IPS-18c (cell line): ENCODE results near the gene TSR3.

Experiments used
- H3K4me3 ChIP-seq: 2 replicates; pipeline ENCODE4 v1.7.0; 2013; ENCODE audit warnings: low read depth, mild to moderate bottlenecking, low read length, moderate library complexity; ENCODE audit not compliant: insufficient read depth
- H3K9me3 ChIP-seq: one replicate; pipeline ENCODE4 v1.6.1; 2013; ENCODE audit warnings: mild to moderate bottlenecking, low read length, moderate library complexity; ENCODE audit not compliant: control insufficient read depth, insufficient read depth

TSR3 gene

GRCh38 chr16:1351582-1352362, at the start of gene TSR3, which contains the start of gene GNPTG:
Gene TSR3 (minus strand): TSS chr16:1351878. CDS start chr16:1351804, 74 bp downstream.
Gene GNPTG (plus strand): TSS chr16:1351931. CDS start chr16:1351966, 35 bp downstream.
- Histone ChIP-seq H3K4me3 (peak within 1 kb of the TSS; percentile 95), H3K9me3 (no peaks in the 10 kb centered on the region)

- no peaks in the 10 kb centered on the region for H3K9me3 ChIP-seq
- H3K4me3 ChIP-seq = no peak overlapping the region
Measured at GRCh38 chr16:1401061-1401757, 49.5 kb upstream of the TSR3 start.

GRCh38 chr16:1398826-1399581, 47.3 kb upstream of the TSR3 start:
- Histone ChIP-seq H3K9me3 (no peaks in the 10 kb centered on the region), H3K4me3 (no peak overlapping the region)

DNA sequence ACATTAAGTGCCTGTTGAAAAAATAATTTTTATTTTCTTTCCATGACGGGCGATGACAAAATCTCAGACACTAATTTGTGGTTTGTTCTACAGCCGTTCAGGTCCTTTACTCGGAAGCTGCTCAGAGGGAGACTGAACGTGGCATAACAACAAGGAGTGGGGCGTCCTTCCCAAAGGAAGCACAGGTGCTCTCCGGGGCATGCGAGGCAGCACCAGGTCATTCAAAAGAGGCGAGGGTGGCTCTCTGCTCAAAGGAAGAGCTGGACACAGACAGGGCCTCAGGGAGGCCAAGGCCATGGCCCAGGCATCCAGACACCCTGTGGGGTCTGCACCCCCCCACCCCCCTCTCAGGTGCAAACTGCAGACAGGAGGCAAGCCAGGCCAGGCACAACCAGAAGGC, 46.7 kb upstream of the TSR3 start:
- Histone ChIP-seq H3K4me3 (no peak overlapping the region), H3K9me3 (no peaks in the 10 kb centered on the region)

- no peaks in the 10 kb centered on the region for H3K9me3 ChIP-seq
Measured at GRCh38 chr16:1397779-1398178, 46.1 kb upstream of the TSR3 start.

GRCh38 chr16:1395444-1396031, 43.9 kb upstream of the TSR3 start:
- Histone ChIP-seq H3K9me3 (no peaks in the 10 kb centered on the region), H3K4me3 (no peak overlapping the region)

More at GRCh38 chr16:1397779-1398178, 46.1 kb upstream of the TSR3 start:
- H3K4me3 ChIP-seq = no peak overlapping the region

GRCh38 chr16:1394367-1394951, 42.8 kb upstream of the TSR3 start:
- Histone ChIP-seq H3K4me3 (no peak overlapping the region), H3K9me3 (no peaks in the 10 kb centered on the region)

DNA sequence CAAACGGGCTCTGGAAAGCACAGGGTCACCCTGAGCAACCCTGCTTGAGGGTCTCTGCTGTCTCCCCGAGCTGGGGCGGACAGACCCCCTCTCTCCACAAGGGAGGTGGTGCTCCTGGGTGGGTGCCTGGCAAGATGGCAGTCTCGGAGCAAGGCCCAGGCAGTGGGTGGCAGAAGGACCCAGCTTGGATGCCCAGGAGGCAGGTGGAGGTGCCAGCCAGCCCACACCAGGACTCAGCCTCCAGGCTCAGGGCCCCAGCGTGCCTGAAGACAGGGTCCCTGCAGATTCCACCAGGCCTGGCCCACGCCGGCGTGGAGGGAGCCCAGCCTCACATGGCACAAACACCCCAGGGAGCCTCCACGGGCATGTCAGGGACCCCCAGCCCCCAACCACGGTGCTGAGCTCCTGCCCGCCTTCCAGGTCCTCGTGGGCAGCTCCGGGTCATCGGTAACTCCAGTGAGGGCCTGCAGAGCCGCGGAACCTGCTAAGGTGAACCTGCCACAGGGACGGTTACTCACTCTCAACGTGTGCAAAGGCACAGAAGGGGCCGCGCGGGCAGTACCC, 42.0 kb upstream of the TSR3 start:
- H3K4me3 ChIP-seq = no peak overlapping the region
- no peaks in the 10 kb centered on the region for H3K9me3 ChIP-seq

GRCh38 chr16:1392826-1393225, 41.1 kb upstream of the TSR3 start:
- Histone ChIP-seq H3K4me3 (no peak overlapping the region), H3K9me3 (no peaks in the 10 kb centered on the region)

DNA sequence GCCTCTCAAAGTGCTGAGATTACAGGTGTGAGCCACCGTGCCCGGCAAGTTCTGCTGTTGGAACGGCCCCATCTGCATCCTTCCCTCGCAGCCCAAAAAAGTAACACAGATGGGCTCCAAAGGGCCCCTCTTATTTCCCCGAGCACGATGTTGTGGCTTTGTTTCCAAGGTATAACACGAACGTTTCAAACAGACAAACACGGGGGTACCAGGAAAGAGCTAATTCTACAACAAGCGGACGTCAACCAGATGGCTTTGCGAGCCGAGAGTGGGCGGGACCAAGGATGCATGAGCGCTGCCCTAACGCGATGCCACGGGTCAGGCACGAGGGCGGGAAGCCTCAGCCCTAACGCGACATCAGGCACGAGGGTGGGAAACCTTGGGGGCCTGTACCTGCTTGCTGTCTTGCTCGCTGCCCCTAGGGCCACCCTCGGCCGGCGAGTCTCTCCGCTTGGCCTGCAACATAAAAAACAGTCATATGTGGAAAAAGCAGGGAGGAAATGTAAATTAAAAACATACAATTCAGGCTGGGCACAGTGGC, 38.6 kb upstream of the TSR3 start:
- H3K9me3 ChIP-seq = no peaks in the 10 kb centered on the region
- no peak overlapping the region for H3K4me3 ChIP-seq

DNA sequence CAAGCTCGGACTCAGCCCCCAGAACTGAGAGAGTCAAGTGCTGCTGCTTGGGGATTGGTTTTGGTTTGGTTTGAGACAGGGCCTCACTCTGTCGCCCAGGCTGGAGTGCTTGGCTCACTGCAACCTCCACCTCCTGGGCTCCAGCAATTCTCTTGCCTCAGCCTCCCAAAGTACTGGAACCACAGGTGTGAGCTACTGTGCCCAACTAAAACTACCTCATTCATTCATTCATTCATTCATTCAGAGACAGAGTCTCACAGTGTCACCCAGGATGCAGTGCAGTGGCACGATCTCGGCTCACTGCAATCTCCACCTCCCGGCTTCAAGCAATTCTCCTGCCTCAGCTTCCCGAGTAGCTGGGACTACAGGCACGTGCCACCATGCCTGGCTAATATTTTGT, 38.1 kb upstream of the TSR3 start:
- Histone ChIP-seq H3K9me3 (no peaks in the 10 kb centered on the region), H3K4me3 (no peak overlapping the region)

DNA sequence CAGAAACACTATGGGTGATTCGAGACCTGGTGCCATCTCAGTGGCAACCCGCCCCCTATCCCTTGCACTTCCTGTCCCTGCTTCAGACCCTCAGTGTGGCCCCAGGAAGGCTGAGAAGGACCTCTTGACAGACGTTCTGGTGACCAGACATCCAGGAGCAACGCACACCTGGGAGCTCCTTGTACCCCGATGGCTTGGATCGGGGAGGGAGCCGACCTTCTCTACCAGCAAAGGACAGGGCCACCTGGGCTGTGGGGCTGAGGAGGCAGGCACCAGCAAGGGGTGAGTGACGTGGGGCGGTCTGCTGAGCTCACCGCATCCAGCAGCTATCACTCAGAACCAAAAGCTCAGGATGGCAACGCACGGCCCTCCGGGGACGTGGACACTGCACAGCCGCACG, 35.7 kb upstream of the TSR3 start:
- Histone ChIP-seq H3K4me3 (no peak overlapping the region), H3K9me3 (no peaks in the 10 kb centered on the region)

GRCh38 chr16:1385232-1385631, 33.6 kb upstream of the TSR3 start:
- Histone ChIP-seq H3K9me3 (peaks cover 2% of the 10 kb centered on the region), H3K4me3 (no peak overlapping the region)

DNA sequence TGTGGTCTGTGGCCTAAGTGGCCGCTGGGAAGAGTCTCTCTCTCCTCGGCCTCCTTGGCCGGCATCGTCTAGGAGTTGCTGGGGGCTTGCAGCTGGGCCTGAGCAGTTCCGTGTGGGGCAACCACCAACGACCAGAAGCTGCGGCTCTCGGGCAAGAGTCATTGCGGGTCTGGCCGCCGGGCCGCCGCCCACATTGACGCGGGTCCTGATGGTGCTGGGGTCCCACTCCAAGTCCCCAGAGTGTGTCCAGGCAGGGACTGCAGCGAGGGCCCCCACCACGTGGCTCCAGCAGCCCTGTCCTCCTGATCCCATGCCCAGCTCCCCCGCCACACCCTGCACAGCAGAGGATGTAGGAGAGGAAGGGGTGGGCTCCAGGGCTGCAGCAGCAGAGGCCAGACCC, 31.9 kb upstream of the TSR3 start:
- peaks cover 2% of the 10 kb centered on the region for H3K9me3 ChIP-seq
- H3K4me3 ChIP-seq = no peak overlapping the region

- Histone ChIP-seq H3K4me3 (no peak overlapping the region), H3K9me3 (peaks cover 2% of the 10 kb centered on the region)
Measured at GRCh38 chr16:1381612-1382406, 30.1 kb upstream of the TSR3 start.

DNA sequence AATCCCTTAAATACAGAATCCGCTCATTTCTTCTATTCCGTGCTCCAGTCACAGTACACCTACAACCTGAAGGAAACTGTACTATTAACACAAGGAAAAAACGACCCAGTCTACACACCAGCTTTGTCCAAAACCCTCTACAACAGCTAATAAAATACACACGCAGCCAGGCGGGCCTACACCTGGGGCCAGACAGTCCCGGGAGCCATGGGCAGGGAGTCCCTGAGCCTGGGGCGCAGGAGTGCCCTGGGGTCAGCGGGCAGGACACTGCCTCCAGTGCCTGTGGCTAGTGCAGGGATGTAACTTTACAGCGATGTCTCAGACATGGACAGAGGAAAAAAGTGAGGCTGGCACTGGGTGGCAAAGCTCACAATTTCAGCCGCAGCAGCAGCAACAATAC, 28.5 kb upstream of the TSR3 start:
- H3K4me3 ChIP-seq = peak overlapping the region; percentile 58; the same call in 1 of the 2 replicates
- peaks cover 2% of the 10 kb centered on the region for H3K9me3 ChIP-seq
